GM11168 (cell line): ENCODE measurements around the gene SYNJ2.

Experiments used
- in situ Hi-C: fragments of 300-500 bp; cut with MboI; formaldehyde crosslinking; loops from one replicate; pipeline ENCODE4 v1.12.0; 2022; ENCODE audit warnings: low sequenced_read_pairs; ENCODE audit not compliant: unreplicated experiment

The SYNJ2 gene

DNA sequence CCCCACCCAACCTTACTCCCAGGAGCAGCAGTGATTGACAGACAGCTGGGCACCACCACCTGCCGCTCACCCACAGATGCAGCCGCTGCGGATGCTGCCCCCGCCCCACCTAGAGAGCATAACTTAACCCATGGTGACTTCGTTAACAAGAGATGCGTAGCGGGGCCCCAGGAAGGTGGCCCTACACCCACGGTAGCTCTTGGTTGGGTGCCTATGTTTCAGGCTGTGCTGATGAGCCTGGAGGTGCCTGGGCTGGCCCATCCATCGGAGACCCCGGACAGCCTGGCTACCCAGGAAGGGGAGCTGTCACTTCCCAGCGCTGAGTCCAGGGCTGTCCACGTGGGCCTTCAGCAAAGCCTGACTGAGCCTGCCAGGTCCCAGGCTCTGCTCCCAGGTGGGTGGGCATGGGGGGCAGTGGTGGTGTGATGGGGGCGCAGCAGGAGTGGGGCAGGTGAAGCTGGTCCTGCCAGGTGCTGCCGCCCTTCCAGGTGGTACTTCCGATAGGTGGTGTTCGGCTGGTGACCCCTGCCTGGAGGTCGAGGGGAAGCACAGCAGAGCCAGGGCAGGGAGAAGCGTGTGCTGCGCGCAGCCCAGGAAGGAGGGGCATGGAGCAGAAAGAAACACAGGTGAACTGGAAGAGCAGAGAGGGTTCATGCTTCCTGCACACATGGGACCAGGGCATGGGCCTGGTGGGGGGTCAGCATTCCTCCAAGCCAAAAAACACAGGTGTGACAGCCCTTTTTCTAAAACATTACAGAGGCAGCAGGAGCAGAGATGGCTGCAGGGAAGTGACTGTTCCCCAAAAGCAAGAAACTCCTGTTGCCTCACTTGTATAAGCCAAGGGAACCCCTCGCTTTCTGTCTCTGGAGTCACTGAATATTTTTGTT, 56.9 kb downstream of the SYNJ2 start:
- in situ Hi-C loops: no loop called here

DNA sequence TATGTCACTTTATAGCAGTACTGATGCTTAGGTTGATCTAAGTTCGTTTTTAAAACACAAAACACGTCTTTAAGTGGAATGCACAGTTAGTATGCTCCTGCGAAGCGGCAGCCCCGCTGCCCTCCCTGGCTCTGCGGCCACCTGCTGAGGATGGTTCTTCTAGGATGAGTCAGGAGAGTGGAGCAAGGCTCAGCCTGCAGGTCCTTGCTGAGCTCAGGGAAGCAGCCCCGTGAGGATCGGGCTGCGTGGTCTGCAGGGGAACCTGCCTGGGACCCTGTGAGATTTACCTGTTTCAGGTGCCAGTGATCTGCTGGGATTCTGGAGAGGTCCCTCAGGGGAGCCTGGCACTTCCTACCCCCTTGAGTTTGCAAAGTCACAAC, 57.5 kb downstream of the SYNJ2 start:
- in situ Hi-C loops: no loop called here

DNA sequence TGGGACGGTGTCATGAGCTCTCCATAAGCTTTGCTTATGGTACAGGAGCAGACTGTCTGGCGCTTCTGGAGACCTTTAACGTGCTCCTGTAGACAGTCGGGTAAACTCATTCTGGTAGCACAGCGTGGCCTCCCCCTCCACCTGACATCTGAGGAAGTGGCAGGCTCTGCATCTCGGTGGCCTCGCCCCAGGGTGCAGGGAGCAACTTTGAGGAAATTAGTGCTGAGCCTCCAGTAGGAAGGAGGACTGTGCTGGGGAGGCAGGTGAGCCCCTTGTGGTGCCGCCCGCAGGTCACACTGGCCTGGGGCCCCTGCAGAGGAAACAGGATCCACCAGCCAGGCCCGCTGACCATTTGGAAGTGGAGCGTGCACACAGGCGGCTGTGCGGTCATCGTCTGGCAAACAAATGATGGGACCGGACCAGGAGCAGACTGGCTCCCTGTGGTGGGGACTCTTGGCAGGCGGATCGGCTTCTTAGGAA, 57.9 kb downstream of the SYNJ2 start:
- in situ Hi-C loops: no loop called here

DNA sequence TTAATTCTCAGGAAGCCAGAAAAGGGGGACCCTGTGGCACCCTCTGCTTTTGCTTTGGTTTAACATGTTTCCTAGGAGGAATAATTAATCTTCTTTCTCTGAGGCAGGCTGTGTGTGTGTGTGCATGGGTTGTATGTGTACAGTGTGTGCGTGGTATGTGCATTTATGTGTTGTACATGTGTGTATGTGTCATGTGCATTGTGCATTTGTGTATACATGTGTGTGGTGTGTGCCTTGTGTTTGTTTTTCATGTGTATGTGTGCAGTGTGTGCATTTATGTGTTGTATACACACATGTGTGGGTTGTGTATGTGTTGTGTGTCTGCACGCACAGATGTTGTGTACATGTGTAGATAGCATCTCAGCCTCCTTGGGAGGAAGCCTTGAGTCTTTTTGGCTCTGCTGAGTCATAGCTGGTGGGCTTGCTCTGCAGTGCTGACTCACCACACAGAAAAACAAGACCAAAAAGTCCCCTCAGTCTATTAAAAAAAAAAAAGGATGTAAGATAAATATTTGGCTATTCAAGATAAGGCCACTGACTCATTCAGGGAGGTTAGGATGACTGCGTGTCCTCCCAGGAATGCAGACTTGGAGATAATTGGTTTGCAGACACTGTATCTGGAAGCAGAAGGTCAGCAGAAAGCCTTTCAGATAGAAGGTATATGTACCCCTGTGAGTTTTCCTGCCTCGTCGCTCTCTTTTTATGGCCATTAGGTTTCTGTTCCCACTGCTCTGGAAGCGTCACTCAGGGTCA, 58.6 kb downstream of the SYNJ2 start:
- in situ Hi-C loops: no loop called here

DNA sequence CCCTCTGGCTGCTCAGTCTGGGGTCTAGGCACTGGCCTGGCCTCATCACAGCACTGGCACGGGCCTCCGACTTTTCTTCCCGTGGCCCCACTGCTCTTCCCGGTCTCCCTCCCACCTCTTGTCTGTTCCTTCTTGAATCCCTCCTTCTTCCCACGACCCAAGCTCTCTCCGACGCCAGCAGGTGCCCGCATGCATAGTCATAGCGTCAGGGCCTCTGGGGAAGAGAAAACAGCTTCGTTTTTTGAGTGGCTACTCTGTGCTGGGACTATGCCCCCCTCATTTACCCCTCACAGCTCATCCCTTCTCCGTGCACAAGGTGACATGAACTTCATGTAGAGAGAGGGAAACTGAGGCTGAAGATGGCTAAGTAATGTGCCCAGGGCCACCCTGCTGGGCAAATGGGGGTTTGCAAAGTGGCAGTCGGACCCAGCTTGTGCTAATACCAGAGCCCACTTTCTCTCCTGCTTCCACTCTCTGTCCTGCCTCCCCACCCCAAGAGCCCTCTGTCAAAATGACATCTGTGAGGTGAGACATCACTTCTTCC, 59.2 kb downstream of the SYNJ2 start:
- in situ Hi-C loops: no loop called here

DNA sequence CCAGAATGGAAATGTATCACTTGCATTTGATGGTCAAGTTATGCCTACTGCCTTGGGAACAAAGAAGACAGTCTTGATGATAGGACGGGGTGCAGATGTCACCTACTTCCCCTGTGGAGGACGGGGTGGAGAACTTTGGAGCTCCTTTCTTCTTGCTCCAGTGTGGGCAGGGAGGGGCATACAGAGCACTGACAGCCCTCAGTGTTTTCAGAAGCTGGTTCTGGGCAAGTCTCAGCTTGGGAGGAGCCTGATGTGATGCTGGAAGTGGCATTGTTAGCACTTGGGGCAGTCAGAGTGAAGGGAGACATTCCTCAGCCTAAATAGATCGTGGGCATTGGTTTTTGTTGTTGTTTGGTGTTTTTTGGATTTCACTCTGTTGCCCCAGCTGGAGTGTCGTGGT, 59.7 kb downstream of the SYNJ2 start:
- in situ Hi-C loops: no loop called here

DNA sequence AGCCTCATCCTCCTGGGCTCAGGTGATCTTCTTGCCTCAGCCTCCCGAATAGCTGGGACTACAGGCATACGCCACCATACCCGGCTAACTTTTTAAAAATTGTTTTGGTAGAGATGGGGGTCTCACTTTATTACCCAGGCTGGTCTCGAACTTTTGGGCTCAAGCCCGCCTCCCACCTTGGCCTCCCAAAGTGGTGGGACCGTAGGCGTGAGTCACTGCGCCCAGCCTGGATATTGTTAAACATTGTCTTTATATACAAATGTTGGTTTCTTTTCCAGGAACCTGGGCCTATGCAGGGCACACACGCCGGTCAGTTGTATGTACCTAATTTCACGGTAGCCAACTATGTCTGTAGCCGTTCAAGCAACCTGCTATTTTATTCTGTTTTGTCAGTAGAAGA, 60.1 kb downstream of the SYNJ2 start:
- in situ Hi-C loops: no loop called here

DNA sequence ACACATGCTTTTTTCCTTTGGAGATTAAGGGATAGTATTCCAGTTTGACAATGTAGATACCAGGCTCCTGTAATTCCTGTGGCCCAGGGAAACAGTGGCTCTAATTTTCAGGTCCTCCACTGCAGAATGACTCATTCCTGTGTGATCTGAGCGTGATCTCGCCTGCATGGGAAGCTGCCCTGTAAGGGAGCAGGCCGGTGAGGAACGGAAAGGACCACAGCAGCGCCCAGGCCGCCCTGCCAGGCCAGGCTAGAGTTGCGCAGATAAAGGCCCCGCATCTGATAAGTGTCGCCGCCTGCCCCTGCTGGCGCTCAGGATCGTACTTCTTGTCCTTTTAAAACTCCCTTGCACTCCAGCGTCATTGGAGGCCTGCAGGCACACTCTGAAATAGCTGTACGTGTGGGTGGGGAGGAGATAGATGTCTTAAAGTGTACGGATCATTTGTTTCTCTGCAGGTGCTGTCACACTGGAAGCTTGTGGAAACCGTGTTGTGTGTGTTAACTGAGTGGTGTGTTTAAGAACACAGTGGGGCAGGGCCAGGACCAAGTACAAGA, 60.7 kb downstream of the SYNJ2 start:
- in situ Hi-C loops: no loop called here

DNA sequence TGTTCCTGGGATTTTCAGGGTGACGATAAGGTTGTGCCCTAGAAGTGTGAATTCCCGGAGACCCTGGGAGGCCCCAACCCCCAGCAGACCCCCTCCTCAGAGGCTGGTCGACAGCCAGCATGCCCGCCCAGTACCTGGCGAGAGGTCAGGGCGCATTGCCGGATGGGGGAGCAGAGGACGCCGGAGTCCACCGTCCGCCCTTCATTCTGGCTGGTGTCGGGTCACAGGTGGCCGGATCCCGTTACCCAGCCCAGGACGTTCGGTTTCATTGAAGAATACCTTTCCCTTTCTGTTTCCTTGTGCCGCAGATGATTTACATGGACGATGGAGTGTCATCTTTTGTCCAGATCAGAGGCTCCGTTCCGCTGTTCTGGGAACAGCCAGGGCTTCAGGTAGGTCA, 61.3 kb downstream of the SYNJ2 start:
- in situ Hi-C loops: no loop called here

DNA sequence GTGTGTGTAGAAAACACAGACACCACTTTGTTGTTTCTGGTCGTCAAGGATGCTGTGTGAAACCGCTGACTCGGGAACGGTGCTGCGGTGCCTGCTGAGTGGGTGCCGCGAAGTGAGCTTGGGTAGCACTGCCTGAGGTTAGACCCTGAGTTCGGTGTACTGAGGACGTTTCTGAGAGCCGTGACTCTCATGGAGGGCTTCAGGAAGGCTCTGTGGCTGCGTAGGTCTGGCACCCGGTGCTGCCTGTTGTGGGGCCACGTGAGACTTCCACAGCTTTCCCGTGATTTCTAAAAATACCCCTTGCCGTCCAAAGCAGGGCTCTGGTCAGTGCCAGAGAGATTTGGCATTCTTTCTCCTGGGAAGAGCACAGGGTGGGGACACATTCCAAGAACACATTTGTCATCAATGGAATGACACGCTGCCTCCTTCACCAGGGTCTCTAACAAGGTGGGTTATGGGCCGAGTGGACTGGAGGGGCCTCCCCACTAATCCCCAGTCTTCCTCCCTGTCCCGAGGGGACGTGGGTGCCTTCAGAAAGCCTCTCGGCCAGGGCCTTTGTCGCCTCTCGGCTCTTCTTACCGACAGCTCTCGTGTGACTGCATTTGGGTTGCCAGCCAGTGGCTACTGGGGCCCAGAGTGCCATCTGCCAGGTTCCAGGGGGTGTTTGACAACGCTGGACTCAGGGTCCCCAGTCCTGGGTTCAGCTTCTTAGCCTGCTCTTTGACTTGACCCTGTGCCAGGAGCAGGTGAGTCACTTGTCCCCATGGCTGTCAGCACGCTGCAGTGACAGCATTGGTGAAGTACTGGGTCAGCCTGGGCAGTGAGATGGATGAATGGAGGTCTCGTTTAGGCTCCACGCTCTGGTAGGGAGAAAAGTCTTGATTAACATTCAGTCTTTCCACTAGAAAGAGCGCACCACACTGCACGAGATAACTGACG, 62.2 kb downstream of the SYNJ2 start:
- in situ Hi-C loops: no loop called here

DNA sequence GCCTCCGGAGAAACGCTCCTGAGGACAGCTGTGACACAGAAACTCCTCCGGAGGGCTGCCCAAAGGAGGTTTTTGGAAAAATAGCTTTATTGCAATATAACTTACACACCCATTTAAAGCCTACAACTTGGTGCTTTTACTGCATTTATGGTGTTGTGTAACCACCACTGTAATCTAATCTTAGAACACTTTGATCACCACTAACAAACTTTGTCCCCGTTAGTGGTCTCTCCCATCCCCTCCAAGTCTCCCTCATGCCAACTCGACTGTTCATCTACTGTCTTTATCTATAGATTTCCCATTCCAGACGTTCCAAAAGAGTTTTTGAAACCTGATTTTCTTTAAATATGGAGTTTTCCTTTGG, 62.8 kb downstream of the SYNJ2 start:
- in situ Hi-C loops: no loop called here

DNA sequence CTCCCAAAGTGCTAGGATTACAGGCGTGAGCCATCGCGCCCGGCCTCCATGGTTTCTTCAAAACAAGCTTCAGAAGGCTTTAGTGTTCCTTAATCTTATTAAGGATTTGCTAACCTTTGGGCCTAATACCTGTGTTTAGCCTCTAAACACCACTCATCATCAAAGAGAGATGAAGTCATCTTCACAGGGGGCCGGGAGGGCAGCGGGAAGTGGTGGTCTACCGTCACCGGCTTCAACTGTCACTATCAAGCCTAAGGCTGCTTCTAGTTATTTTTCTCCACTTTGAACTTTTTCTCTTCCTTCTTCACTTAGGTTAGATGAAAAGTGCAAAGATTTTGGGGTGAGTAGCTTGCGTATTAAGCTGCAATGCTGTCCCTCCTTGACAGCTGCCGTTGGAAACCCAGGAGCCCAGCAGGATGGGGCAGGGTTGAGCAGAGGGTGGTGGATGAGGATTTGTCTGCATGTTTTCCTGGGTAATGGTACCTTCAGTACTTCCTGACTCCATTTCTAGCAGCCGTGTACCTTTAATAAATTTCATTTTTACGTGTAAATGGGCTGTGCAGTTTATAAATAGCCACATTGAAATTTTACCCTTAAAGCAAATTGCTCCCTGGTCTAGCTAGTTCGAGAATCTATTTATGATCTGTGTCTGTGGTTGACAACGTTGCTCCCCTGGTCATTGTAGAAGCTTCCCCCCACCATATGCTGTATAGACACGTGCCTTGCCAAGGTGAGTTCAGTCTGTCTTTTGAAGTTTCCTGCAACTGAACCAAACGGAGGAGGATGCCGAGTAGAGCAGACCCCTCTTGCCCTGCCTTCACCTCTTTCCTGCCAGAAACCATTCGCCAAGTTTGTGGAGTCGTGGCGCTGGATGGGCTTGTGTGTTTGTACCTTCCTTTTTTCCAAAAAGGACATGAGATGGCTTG, 64.8 kb downstream of the SYNJ2 start:
- in situ Hi-C loops: no loop called here

DNA sequence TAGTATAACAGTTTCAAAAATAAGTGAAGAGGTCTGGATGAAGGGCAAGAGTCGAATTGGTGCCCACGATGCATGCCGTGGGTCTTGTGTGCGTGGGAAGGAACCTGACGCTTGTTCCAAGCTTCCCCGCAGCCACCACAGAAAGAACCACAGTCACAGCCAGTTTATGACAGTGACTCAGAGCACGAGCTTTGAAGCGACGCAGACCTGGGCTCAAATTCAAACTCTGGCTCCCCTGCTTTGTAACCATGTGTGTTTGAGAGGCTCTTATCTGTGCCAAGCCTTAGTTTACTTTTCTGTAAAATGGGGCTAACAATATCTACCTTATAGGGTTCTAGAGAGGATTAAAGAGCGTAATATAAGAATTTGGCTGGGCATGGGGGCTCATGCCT, 65.5 kb downstream of the SYNJ2 start:
- in situ Hi-C loops: no loop called here

DNA sequence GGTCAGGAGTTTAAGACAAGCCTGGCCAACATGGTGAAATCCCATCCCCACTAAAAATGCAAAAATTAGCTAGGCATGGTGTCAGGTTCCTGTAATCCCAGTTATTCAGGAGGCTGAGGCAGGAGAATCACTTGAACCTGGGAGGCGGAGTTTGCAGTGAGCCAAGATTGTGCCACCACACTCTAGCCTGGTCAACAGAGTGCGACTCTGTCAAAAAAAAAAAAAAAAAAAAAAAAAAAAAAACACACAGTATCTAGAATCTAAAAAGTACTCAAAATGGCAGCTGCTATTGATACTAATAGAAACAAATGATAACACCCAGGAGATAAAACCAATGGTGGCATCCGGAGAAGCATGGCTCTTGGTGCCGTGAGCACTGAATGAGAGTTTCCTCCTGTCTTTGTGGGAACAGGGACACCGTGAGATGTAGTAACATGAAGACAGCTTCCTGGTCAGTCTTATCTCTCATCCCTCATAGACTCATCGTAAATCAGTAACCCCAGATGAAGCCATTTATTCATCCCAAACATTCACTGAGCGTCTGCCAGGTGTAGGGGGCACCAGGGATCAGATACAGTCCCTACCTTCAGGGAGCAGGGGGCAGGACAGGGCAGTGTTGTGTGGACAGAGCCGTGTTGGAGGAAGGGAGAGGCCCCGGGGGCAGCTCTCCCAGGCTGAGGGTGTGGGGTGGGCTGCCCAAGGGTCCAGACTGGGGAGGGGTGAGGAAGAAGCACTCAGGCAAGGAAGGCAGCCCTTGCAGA, 66.1 kb downstream of the SYNJ2 start:
- in situ Hi-C loops: no loop called here

DNA sequence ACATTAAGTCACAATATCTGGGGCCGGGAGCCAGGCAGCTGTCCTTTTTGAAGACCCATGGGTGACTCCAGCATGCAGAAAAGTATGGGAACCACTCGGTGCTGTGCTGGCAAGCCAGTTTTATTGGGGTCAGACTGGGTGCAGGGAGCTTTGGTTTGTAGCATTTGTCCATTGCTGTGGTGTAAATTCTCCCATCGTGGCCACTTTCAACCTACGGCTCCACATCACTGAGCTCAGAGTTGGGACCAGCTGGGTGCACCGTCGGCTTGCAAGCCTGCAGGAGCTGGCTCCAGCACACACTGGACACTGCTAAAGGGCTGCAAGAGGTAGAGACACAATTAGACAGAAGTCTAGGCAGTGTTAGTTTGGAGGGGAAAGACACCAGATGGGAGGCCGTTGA, 66.9 kb downstream of the SYNJ2 start:
- in situ Hi-C loops: no loop called here

DNA sequence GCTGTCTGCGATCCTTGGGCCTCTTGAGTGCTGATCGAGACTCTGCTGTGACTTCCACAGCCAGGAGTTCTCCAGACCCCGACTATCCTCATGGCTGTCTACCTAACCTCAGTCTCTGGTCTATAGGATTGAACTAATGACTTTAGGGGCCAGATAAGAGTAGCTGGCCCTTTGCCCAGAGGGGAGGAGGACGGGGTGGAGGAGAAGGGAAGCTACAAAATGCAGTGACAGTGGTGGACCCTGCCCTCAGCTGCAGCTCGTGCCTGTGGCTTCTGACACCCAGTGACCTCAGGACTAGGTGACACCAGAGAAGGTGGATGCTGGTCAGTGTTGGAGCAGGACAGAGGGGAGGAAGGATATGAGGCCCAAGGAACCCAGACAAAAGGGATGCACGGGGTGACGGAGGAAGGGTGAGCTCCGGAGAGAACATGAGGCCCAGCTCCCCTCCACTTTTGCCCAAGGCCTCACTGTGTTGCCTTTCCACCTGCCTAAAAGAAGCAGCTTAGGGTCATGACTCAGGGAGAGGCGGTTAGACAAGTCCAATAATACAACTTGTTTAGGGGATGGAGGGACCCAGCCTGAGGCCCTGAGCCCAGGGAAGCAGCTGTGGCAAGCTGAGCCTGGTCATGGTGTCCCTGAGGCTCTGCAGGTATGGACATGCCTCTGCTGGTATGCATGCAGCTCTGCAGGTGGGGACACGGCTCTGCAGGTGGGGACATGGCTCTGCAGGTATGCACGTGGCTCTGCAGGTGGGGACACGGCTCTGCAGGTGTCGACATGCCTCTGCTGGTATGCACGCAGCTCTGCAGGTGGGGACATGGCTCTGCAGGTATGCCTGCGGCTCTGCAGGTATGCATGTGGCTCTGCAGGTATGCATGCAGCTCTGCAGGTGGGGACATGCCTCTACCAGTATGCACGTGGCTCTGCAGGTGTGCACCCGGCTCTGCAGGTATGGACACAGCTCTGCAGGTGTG, 67.7 kb downstream of the SYNJ2 start:
- in situ Hi-C loops: no loop called here

DNA sequence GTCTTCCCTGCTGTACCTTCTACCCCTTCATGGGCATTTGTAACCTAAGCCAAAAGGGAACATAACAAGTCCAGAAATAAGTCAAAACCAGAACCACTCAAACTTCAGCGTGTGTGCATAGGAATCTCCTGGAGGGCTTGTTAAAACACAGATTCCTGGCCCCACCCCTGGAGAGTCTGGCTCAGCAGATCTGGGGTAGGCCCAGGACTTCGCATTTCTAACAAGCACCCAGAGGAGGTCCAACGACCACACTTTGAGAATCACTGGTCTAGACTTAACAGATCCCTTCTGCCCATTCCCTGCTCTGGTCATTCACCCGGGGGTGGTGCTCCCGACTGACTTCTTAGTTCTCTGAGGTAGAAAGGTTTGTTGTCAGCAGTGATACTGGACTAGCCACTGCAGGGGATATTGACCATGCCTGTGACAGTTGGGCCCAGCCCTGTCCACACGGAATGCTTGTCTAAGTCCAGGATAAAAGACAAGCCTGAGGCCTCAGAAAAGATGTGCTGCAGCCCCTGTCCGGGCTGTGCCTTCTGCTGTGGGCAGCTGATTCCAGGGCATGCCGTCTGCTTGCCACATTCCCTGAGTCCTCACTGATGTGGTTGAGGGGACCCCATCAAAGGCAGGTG, 68.6 kb downstream of the SYNJ2 start:
- in situ Hi-C loops: no loop called here
